DOHH2 (cell line): ENCODE results near the gene SLC35F4.

ENCODE experiments used
- EZH2phosphoT487 ChIP-seq: fragments of 200-600 bp; sonication (generic); IDR thresholded peaks from 2 replicates; pipeline ENCODE4 v1.6.1; 2017; ENCODE audit warnings: borderline replicate concordance, mild to moderate bottlenecking, antibody characterized with exemption, low read length, moderate library complexity, mixed read lengths
- TF ChIP-seq, protein P1 (sequence below): fragments of 200-600 bp; sonication (generic); IDR thresholded peaks from one replicate; pipeline ENCODE4 v1.5.1; 2014; ENCODE audit warnings: antibody characterized with exemption, mild to moderate bottlenecking, low read depth, low read length; ENCODE audit not compliant: poor library complexity, severe bottlenecking

GRCh38 chr14:57822081-57822480 is 43.8 kb downstream of the SLC35F4 start:
- TF ChIP-seq, protein P1, sequence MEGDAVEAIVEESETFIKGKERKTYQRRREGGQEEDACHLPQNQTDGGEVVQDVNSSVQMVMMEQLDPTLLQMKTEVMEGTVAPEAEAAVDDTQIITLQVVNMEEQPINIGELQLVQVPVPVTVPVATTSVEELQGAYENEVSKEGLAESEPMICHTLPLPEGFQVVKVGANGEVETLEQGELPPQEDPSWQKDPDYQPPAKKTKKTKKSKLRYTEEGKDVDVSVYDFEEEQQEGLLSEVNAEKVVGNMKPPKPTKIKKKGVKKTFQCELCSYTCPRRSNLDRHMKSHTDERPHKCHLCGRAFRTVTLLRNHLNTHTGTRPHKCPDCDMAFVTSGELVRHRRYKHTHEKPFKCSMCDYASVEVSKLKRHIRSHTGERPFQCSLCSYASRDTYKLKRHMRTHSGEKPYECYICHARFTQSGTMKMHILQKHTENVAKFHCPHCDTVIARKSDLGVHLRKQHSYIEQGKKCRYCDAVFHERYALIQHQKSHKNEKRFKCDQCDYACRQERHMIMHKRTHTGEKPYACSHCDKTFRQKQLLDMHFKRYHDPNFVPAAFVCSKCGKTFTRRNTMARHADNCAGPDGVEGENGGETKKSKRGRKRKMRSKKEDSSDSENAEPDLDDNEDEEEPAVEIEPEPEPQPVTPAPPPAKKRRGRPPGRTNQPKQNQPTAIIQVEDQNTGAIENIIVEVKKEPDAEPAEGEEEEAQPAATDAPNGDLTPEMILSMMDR: no peak
- TF ChIP-seq EZH2phosphoT487: no peak
